ENCODE data around the gene SYMPK.
"Not testable (repeated sequence)": the region's sequence is repeated elsewhere in the genome, so short reads cannot be mapped to it uniquely, and the experiment has no call there.

Gene SYMPK

DNA sequence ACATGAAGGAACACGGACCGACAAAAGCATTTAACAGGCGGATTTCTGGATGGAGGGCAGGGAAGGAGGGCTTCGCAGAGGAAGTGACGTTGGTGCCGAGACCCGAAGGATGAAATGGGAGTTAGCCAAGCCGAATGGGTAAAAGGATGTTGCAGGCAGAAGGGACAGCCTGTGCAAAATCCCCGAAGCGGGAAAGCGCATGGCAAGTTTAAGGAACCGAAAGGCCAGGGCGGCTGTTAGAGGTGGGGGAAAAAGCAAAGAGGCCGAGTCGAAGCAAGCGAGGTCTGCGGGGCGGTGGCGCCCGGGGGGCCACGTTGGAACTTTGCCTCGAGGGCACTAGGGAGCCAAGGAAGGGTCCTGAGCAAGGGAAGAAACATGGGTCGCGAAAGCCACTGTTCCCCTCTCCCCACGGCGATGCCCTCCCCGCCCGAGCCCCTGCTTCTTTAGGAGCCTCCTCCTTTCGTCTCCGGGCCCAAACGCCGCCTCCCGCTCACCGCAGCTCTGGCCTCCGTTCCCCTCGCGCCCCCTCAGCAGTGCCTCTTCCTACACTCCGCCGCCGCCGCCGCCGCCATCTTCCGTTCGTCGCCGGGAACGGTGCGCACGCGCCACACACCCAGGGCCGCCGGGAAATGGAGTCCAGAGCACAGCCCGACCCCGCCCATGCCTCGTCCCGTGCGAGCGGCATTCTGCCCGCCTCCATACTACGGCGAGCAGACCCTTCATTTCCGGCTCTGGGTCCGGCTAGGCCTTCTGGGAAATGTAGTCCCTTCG lies at the start of gene SYMPK:
Gene SYMPK (minus strand): TSS at position 584 of the 771 bp plus-strand sequence. CDS start 8,652 bp downstream, outside the sequence.
- peak; percentile 88 for FAIRE-seq

DNA sequence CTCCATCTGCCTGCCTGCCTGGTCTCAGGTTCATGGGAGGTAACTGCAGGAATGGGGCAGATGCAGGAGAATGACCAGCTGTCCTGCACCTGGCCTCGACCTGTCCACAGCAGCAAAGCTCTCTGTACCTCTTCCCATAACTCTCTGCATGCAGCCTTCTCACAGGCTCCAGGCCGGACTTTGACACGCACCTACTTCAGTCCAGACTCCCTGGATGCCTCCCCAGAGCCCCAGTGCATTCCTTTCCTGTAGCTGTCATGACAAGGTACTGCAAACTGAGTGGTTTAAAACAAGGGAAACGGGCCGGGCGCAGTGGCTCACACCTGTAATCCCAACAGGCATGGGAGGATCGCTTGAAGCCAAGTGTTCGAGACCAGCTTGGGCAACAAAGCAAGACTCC lies 48.3 kb upstream of the SYMPK start:
- FAIRE-seq, result no peak

DNA sequence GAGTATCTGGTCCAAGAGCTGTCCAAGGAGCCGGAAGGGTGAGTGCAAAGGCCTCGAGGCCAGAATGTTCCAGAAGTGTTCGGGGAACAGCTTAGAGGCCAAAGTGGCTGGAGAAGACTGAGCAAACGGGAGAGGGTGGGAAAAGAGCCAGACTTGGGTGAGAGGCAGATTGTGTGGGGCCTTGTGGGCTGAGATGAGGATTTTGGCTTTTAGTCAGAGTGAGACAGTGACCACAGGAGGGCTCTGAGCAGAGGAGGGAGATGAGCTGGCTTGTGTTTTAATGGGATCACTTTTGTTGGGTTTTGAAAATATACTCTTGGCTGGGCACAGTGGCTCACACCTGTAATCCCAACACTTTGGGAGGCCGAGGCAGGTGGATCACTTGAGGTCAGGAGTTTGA lies 46.0 kb upstream of the SYMPK start:
- no peak for FAIRE-seq

DNA sequence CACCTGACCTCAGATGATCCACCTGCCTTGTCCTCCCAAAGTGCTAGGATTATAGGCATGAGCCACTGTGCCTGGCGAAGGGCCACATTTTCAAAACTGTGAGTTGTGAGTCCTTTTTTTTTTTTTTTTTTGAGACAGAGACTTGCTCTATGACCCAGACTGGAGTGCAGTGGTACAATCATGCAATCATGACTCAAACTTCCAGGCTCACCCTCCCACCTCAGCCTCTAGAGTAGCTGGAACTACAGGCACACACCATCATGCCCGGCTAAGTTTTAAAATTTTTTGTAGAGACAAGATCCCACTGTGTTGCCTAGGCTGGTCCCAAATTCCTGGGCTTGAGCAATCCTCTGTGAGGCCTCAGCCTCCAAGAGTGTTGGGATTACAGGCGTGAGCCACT lies 43.3 kb upstream of the SYMPK start:
- FAIRE-seq, result no peak

DNA sequence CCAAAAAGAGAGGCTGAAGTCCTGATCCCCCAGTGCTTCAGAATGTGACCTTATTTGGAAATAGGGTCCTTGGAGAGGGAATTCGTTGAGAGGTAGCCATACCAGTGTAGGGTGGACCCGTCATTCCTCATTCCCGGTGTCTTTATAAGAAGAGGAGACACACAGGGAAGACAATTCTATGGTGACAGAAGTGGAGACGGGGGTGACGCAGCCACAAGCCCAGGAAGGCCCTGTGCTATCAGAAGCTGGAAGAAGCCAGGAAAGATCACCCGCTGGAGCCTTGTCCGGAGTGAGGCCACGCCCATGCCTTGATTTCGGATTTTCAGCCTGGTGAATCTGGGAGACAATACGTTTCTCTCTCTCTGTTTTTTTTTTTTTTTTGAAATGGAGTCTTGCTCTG lies 42.1 kb upstream of the SYMPK start:
- FAIRE-seq, result no peak

DNA sequence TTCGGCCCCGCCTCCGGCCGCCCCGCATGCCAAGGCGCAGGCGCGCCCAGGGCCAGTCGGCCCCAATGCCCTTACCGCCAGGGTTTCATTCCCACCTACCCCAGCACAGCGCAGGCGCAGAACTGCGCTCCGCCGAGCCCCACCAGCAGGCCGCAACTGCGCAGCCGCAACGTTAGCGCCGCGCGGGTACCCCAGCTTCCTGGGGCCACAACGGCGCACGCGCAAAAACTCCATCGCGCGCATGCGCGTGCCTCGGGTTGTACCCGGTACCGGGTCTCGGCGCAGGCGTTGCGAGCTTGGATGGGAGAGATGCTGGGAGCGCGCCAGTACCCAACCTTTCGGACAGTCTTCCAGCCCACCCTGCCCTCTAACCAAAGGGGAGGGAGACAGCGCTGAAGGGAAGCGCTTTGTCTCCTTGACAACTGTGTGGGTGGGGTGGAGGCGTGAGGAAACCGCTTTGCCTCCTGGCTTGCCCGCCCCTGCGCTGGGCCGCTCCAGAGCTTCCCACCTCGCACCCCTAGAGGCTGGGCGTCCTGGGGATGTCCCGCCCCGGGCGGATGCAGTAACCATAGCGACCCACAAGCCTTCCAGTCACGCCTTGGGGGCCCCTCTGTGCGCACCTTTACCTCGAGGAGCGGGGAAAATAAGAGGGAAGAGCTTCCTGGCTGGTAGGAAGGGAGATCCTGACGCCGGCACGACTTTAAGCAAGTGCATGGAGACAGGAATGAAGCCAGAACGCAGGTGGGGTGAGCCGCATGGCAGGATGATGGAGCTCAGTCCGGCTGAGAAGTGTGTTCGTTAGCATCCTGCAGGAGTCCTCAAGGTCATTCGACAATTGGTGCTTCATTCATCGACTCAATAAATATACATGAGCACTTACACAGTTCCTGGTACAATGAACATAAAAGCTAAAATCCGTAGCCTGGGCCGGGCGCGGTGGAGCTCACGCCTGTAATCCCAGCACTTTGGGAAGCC lies 40.0 kb upstream of the SYMPK start:
- FAIRE-seq, result peak; percentile 15

DNA sequence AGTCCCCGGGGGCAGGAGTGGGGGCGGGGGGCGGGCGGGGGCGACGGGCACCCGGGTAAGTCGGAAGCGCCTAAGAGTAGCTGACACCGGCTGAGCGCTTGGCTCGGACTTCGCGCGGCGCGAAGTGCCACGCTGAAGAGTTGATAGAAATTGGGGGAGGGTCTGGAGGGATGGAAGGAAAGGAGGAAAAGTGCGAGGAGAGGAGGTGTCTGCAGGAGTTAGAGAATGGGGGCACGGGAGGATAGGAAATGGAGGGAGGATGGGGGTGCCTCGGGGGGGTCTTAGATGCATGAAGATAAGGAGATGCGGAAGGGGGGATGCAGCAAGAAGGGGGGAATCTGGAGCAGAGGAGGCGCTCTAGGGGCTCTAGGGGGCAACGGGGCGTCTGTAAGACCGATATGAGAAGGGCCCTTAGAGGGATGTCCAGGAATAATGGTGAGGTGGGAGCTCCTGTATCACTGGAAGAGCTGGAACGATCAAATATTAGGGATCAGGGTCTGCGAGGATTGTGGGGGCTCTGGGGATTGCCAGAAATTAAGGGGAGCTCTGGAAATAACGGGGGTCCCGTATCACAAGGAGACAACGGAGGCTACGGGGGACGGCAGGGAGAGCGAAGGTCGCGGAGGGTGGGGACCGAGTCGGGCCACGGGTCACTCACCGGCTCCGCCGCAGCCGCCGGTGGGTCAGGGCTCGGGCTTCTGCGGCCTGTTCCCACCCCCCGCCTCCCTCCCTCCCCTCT lies 39.1 kb upstream of the SYMPK start, which contains the start of gene MYPOP:
Gene MYPOP (minus strand): TSS at position 702 of the 739 bp plus-strand sequence. CDS start 840 bp downstream, outside the sequence.
- no peak for FAIRE-seq

DNA sequence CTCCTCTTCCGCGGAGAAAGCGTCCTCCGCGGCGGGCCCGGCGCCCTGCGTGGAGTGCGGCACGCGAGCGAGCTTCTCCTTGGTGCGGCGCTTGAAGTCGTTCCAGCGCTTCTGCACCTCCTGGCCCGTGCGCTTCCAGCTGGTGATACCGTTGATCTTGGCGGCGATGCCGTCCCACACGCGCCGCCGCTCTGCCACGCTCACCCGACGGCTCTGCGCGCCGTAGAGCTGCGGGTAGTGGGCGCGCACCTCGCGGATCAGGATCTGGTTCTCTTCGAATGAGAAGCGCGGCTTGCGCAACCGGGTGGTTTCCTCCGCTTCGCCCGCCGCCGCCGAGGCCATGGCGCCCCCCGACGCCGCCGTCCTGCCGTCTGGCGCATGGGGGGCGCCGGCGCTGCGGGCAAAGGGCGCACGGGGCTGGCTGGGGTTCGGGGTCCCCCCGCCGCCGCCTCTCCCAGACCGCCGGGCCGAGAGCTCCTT lies 38.5 kb upstream of the SYMPK start:
- FAIRE-seq, result no peak

DNA sequence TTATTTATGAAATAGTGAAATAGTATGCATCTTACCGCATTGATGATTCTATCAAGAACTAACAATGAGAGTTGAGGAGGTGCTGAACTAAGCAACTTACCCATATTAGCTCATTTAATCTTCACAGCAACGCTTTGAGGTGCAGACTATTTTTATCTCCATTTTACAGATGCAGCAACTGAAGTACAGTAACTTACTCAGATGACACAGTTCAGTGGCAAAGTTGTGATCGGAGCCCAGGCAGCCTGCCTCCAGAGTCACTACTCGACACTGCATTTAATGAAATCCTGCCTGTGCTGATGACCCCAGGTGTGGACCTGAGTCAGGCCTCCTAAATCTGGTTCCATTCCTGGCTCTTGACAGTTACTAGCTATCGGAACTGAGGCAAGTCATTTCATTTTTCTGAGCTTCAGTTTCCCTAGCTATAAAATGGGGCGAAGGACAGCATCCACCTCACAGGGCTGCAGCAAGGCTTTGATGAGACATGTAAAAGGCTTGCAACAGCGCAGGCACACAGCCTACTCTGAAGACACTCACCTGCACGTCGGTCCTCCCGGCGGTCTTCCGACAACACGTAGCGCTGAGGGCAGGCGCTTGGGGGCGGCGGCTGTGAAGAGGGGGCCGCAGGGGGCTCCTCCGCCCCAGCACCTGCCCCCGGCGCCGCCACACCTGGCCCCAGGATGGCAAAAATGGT lies 37.9 kb upstream of the SYMPK start:
- no peak for FAIRE-seq

DNA sequence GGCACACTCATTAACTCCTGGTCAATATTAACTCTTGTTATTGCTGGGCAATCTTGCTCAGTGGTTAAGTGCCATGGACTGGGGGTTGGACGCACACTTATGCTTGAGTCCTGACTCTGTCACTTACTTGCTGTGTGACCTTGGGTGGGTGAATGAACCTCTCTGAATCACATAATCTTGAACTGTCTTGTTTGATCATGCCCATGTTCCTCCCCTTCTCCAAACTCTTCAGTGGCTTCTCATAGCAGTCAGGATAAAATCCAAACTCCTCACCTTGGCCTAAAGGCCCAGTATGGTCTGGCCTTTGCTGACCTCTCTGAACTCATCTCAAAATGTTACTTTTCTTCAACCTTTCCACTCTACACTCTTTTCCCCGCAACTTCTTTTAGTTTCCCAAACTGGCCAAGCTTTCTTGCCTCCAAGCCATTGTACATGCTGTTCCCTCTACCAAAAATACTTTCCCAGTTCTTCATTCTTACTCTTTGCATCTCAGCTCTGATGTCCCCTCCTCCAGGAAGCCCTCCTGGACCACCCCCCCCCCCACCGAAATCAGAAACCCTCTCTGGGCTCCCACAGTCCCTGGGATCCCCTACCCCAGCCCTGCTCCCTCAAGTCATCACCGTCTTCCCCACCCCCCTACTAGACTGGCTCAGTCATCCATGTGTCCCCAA lies 37.1 kb upstream of the SYMPK start:
- FAIRE-seq, result no peak

DNA sequence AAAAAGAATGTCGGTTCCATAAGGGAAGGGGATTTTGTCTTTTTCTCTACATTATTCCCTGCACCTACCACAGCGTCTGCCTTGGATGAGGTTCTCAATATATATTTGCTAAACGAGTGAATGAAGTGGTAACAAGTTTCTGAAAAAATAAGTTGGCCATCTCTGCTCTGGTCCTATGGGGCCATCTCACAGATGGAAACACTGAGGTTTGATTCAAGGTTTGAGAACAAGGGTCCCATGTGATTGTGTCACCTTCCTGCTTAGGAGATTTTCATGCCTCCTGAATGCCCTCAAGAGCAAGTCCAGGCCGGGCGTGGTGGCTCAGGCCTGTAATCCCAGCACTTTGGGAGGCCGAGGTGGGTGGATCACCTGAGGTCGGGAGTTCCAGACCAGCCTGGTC lies 36.3 kb upstream of the SYMPK start:
- no peak for FAIRE-seq

DNA sequence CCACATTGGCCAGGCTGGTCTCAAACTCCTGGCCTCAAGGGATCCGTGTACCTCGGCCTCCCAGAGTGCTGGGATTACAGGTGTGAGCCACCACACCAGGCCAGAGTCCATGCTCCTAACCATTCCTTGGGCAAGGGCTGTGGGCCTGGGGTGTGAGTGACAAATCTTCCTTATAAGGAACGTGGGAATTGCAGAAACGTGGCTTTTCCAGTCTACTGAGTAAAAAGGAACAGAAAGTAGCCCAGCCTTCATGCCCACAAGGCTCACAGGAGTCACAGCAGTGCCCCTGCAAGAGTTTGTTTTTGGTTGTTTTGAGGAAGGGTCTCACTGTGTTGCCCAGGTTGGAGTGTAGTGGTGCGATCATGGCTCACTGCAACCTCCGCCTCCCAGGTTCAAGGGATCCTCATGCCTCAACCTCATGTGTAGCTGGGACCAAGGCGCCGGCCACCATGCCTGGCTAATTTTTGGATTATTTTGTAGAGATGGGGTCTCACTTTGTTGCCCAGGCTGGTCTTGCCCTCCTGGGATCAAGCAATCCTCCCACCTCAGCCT lies 34.4 kb upstream of the SYMPK start:
- FAIRE-seq, result no peak

DNA sequence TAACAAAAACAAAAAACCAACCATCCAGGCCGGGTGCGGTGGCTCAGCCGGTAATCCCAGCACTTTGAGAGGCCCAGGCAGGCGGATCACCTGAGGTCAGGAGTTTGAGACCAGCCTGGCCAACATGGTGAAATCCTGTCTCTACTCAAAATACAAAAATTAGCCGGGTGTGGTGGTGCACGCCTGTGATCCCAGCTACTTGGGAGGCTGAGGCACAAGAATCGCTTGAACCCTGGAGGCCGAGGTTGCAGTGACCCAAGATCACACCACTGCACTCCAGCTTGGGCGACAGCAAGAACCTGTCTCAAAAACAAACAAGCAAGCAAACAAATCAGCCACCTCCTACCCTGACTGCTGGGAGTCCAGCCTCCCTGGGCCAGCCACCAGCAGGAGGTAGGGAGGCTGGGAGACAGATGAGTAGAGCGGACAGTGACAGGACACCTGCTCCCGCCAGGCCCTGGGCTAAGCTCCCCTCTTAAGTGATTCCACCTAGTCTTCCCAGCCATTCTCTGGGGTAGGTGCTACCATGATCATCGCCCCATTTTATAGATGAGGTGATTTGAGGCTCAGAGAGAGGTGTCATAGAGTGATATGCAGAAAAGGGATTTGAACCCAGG lies 33.1 kb upstream of the SYMPK start:
- not testable (repeated sequence) for FAIRE-seq

DNA sequence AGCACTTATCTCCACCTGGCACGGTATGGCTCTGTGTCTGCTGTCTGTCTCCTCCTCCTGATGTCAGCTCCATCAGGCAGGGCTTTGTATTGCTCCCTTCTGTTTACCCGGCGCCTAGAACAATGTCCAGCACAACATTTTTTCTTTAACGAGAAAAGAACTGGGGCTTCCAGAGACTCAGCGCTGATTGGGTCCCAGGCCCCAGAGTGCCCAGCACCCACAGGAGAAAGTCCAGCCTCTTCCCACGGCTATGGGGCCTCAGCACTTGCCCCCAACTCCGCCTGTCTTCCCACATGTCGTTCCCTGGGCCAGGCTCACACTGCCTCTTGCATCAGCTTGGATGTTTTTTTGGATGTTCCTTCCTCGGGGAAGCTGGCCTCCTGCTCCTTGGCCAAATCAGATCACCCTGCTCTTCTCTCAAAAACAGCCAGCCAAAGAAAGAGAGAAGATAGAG lies 32.6 kb upstream of the SYMPK start:
- FAIRE-seq, result no peak

DNA sequence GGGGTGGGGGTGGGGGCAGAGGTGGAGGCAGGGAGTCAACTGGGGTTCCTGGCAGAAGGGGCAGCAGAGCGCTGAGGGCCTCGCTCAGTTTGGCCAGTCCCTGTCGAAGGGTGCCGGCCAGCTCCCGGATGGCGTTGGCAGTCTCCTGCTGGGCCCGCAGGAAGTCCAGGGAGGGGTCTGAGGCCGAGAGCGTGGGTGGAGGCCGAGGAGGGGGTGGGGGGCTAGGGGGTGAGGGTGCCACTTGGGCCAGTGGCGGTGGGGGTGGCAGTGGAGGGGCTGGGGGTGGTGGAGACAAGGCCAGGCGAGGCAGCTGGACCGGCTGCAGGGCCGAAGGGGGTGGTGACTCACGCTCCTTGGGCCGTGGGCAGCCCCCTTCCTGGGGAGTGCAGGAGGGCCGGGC lies 27.9 kb upstream of the SYMPK start:
- no peak for FAIRE-seq

DNA sequence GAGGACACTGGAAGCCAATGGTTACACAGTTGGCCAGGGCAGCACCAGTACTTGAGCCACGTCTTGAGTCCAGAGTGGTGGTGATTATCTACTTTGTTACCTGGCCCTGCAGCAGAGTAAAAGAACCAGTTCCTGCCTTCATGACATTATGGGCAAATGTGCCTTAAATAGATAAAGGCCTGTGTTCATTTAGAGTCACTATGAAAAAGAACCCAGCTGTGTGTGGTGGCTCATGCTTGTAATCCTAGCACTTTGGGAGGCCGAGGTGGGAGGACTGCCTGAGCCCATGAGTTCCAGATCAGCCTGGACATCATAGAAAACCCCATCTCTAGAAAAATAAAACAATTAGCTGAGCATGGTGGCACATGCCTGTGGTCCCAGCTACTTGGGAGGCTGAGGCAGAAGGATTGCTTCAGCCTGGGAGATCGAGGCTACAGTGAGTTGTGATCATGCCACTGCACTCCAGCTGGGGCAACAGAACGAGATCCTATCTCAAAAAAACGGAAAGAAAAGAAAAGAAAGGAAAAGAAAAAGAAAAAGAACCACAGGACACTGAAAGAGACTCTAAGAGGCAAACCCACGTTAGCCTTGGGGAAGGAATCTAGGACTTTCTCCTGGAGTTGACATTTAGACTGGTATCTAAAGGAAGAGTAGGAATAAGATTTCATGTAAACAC lies 26.4 kb upstream of the SYMPK start:
- no peak for FAIRE-seq

DNA sequence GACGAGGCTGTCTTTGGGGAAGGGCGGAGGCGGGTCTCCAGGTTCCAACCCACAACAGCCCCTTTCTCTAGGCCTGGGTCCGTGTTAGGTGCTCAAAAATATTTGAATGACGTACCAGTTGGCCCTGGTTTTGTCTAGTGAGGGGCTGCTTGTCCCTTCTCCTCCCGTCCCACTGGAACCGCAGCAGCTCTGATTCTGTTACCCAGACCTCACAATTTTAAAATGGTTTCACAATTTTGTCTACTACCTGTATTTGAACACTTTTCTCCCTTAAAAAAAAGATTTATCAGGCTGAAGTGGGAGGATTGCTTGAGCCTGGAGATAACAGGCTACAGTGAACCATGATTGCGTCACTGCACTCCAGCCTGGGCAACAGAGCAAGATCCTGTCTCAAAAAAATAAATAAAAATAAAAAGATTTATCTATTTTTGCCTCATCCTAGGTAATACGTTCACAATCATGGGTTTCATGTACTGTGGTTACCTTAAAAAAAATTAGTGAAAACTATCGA lies 24.3 kb upstream of the SYMPK start:
- FAIRE-seq, result no peak

DNA sequence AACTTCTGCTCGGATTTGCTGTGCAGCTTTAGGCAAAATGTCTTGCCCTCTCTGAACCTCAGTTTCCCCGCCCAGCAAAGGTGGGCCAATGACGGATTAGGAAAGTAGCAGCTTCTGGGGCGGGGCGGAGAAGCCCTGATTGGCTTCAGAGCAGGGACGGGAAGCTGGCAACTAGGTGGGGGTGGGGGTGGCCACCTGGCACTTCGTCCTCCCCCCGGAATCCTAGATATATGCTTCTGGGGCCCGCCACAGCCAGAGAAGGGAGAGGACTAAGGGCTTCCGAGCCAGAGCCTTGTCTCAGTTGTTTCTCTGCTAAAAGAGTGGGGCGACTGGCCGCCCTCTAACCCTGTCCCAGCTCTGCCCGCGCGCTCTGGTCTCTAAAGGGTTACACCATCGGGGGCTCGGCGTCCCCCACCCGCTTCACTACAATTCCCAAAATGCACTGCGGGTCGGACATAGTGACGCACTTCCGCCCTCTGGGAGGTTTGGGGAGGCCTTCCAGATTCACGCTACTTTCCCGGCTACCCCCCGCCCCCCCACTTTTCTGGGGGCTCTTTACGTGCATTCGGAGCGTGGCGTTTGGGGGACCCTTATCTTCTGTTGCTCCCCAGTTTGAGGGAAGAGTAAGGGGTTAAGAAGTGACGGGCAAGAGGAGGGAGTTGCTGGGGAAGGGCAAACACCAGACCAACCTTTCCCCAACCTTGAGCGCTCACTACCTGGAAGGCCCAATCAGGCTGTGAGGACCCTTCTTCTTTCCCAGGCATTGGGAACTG lies 23.7 kb upstream of the SYMPK start:
- no peak for FAIRE-seq

Measured in TTC549 (cell line).